NCI-H446 (cell line): ENCODE results near the gene VAMP7.
A peak's percentile ranks its signal among the peaks of the same experiment; 100 is the strongest.
"Not testable (repeated sequence)": the region's sequence is repeated elsewhere in the genome, so short reads cannot be mapped to it uniquely, and the experiment has no call there.

Source experiments
- DNase-seq, 2 experiments: peaks; one replicate each; lab custom pipeline; 2025; lab: John Stamatoyannopoulos, UW

The VAMP7 gene

GRCh38 chrX:155881158-155881993 lies at the start of gene VAMP7:
Gene VAMP7, plus strand, starts transcription at chrX:155881345. Its CDS starts 8,122 bp downstream, at chrX:155889467.
- DNase-seq = peak; percentile 72 to 88

DNA sequence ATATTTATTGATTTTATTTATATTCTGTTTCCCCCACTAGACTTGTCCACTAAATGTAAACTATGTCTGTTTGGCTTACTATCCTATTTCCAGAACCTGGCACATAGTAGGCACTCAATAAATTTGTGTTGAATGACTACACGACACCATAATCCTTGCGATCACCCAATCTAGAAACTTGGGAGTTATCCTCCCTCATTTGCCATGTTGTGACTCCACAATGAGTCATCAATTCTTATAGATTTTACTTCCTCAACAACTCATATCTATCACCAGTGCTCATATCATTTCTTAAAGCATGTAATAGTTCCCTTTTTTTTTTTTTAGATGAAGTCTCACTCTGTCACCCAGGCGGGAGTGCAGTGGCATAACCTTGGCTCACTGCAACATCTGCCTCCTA lies 39.9 kb upstream of the VAMP7 start:
- no peak for DNase-seq

GRCh38 chrX:155851786-155852185 lies 29.4 kb upstream of the VAMP7 start:
- not testable (repeated sequence) for DNase-seq

DNA sequence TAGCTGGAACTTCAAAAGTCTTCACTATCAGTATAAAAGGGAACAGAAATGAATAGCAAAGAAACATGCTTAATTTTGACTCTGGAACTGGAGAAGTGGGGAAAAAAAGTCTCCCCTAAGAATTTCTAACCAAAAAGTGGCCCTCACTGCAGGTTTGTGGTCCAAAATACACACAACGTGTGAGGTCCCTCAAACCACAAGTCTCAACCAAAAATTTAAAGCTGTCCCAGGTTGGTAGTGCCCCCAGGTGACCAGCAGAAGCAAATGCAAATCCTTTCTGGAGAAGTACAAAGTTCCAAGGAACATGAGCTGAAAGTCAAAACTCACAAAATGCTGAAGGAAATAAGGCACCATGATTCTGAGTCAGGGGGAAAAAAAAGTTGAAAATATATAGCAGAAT lies 23.6 kb upstream of the VAMP7 start:
- peak in 1 of 2 experiments; percentile 26 for DNase-seq

GRCh38 chrX:155864655-155865054 lies 16.5 kb upstream of the VAMP7 start:
- DNase-seq = no peak

- no peak for DNase-seq
These were observed 16.0 kb upstream of the VAMP7 start for GRCh38 chrX:155865193-155865592.

DNA sequence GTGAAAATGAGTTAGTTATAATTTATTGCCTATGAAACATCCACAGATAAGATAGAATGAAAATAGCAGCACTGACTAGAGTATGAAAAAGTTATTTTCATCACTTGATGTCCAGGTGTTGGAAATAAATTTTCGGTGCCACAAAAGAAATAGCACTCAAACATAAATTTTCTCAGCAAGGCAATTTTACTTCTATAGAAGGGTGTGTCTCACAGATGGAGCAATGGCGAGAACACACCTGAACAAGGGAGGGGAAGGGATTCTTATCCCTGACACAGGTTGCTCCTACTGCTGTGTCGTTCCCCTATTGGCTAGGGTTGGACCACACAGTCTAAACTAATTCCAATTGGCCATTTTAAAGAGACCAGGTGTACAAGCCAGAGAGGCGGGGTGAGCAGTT lies 13.3 kb upstream of the VAMP7 start:
- DNase-seq = no peak

GRCh38 chrX:155870958-155871357 lies 10.2 kb upstream of the VAMP7 start:
- no peak for DNase-seq

DNA sequence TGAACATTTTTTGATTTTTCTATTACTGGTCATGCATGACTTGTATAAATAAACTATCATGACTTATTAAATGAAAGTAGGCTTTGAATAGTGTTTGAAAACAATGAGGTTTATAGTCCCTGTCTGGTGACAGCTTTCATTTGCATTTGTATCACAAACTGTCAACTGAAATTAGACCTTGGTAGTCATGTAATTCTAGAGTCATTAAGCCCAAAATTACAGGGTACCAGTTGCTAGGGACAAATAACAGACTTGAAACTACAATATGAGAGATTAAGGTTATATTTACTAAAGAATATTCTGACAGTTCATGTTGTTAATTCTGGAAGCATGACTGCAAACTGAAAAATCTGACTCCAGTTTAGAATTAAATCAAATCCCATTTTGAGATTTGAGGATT lies 9.2 kb upstream of the VAMP7 start:
- no peak for DNase-seq

DNA sequence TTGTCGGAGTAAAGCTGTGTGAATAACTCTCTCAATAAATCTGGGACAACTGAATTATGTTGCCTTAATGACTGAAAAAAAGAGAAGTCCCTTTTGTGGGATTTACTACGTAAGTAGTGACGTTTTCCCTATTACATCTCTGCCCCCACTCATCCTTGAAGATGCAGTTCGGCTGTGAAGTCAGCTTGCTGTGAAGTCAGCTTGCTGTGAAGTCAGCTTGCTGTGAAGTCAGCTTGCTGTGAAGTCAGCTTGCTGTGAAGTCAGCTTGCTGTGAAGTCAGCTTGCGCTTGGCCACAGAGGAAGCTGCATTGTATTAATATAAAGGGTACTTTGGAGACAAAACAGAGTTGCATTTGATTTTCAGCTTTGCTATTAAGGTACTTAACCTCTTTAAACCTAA lies 8.0 kb upstream of the VAMP7 start:
- no peak for DNase-seq

DNA sequence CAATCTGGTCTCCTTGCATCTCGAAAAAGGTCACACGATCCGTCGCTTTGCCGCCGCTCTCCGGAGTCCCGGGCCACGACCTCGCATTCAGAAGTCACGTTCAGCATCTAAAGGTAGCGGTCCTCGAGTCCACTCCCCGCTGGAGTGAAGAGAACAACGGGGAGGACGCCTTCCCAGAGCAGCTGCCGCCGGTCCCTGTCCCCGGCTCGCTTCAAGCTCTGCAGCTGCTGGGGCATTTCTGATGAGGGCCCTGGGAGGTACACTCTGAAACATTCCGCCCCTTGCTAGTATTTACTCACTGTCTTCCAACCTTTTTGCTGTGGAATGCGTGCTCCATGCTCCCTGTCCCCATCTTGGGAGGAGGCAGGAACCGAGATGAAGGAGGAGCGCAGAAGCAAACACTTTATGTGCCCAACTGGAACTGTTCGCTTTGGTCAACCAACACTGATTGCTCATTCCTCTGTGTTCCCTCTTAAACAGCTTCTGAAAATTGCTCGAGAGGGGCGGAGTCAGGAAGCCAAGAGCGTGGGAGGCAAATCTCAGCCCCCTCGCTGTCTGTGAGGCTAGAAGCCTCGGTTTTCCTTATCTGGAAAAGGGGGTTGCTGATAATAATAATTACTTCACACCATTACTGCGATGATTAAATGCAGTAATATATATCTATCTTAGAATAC lies 6.4 kb upstream of the VAMP7 start:
- DNase-seq = no peak

- DNase-seq = no peak
These were observed 4.4 kb upstream of the VAMP7 start for GRCh38 chrX:155876704-155877103.

DNA sequence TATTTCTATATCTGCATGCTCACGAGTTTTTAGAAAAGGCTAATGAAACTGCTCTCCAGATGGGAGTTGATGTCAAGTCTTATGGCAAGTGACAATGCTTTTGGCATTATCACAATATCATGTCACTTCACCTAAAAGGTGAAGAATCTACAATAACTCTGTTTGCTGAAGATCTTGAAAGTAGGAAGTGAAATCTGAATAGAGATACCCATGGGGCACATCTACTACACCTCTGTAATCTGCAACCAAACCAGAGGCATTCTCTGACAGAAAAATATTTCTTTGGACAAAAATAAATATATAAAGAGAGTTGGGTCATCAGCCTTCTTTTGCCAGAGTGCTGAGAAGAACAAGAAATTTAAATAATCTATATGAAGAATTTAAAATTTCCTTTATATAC lies 3.9 kb upstream of the VAMP7 start:
- DNase-seq = no peak

- no peak for DNase-seq
These were observed 473 bp upstream of the VAMP7 start for GRCh38 chrX:155880586-155881157.

- DNase-seq = no peak
These were observed 5.3 kb downstream of the VAMP7 start for GRCh38 chrX:155886409-155886808.

GRCh38 chrX:155888139-155888538 lies 7.0 kb downstream of the VAMP7 start:
- no peak for DNase-seq

GRCh38 chrX:155889328-155889727 lies 8.2 kb downstream of the VAMP7 start:
- DNase-seq = no peak

- DNase-seq = no peak
These were observed 10.5 kb downstream of the VAMP7 start for GRCh38 chrX:155891446-155892210.

- DNase-seq = no peak
These were observed 12.4 kb downstream of the VAMP7 start for GRCh38 chrX:155893521-155893920.

GRCh38 chrX:155896512-155896911 lies 15.4 kb downstream of the VAMP7 start:
- no peak for DNase-seq

GRCh38 chrX:155899366-155899765 lies 18.2 kb downstream of the VAMP7 start:
- DNase-seq = no peak

DNA sequence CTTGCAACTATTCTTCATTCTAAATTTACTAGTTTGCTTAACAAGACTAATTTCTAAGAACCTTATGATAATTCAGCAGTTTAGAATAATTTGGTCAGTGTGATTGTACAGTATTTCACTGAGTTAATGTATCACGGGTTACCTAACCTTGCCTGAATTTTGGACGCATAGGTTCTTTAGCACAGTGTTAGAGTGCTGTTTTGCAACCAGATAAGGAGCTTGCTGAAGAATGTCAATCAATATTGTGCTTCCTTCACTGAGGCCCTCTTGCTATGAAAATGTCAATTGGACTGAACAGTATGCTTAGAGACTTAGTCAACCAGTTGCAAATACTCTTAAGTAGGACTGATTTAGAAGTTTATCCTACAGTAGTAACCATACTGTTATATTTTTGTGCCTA lies 19.6 kb downstream of the VAMP7 start:
- DNase-seq = no peak
